ENCODE data around the gene STK31. TPM values are rescaled to one million over a fixed set of nuclear protein-coding genes. Genes with fewer than 3 reads are reported as not detected.

STK31 gene
- total and polyA plus RNA-seq, 8 donors, result 0.28 to 1.2 (median 0.71) TPM

DNA sequence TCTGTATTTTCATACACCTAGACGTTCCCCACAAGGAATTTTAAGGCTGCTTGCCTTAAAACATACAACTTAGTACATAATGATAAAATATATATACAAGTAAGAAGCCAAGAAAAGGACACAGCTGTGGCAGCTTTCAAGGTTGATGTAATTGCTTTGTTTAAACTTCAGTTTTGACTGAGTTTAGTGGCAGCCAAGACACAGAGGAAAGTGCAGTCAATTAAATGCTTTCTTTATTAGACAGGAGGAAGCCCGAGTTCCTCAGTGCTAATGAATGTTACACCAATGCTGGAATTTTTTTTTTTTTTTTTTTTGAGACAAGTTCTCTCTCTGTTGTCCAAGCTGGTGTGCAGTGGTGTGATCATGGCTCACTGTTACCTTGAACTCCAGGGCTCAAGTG is 11.2 kb upstream of the STK31 start:
- H3K36me3 ChIP-seq, result peaks cover 0 to 18% (median 5%) of the 10 kb centered on the region in 3 donors

DNA sequence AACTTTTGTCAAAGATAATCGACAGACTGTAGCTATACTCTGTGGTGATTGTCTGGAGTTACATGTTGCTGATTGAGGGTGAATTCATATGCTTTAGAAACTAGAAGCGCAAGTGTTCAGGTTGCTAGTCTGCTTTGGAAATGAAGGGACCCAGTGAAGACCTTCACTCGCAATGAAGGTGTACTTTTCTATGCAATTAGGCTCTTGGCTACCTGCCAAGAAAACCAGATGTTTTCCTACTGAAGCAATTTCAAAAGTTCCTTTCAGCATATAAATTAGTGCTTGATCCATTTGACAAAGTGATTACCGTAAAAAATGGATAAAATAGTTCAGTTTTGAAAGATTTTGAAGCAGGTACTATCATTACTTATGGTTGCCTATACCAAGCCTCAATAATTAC is 10.0 kb upstream of the STK31 start:
- Histone ChIP-seq H3K9me3 (no peaks in the 10 kb centered on the region), H3K4me3 (no peak overlapping the region), H3K36me3 (peaks cover 0 to 18% (median 5%) of the 10 kb centered on the region in 3 donors), H3K27me3 (no peaks in the 10 kb centered on the region), H3K27ac (no peak overlapping the region), H3K4me1 (peaks cover 9 to 20% (median 12%) of the 10 kb centered on the region in 3 donors)
- 53 to 60% methylated on average over 4 of the region's 4 CpGs for WGBS, 2 donors
- FAIRE-seq (no peak), ATAC-seq (no peak), DNase-seq (no peak)
- TF ChIP-seq, protein P1, sequence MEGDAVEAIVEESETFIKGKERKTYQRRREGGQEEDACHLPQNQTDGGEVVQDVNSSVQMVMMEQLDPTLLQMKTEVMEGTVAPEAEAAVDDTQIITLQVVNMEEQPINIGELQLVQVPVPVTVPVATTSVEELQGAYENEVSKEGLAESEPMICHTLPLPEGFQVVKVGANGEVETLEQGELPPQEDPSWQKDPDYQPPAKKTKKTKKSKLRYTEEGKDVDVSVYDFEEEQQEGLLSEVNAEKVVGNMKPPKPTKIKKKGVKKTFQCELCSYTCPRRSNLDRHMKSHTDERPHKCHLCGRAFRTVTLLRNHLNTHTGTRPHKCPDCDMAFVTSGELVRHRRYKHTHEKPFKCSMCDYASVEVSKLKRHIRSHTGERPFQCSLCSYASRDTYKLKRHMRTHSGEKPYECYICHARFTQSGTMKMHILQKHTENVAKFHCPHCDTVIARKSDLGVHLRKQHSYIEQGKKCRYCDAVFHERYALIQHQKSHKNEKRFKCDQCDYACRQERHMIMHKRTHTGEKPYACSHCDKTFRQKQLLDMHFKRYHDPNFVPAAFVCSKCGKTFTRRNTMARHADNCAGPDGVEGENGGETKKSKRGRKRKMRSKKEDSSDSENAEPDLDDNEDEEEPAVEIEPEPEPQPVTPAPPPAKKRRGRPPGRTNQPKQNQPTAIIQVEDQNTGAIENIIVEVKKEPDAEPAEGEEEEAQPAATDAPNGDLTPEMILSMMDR (IDR thresholded peaks at IDR 0.05), result no peak
- intact Hi-C loops (cut with DNase I), result no loop called here

More for the DNA sequence above, 11.2 kb upstream of the STK31 start:
- Histone ChIP-seq H3K4me1 (peaks cover 9 to 20% (median 12%) of the 10 kb centered on the region in 3 donors), H3K27ac (peak overlapping the region in 2 of 4 donors; percentile 42 to 71), H3K27me3 (no peaks in the 10 kb centered on the region), H3K9me3 (no peaks in the 10 kb centered on the region), H3K4me3 (no peak overlapping the region)
- 25 to 30% methylated on average over 2 of the region's 2 CpGs for WGBS, 2 donors
- TF ChIP-seq, protein P1 (IDR thresholded peaks at IDR 0.05), result no peak
- FAIRE-seq, result no peak
- intact Hi-C loops (cut with DNase I), result no loop called here
- peak; percentile 67 to 86 (median 77) for ATAC-seq
- DNase-seq, result peak in 1 of 6 donors; percentile 36

DNA sequence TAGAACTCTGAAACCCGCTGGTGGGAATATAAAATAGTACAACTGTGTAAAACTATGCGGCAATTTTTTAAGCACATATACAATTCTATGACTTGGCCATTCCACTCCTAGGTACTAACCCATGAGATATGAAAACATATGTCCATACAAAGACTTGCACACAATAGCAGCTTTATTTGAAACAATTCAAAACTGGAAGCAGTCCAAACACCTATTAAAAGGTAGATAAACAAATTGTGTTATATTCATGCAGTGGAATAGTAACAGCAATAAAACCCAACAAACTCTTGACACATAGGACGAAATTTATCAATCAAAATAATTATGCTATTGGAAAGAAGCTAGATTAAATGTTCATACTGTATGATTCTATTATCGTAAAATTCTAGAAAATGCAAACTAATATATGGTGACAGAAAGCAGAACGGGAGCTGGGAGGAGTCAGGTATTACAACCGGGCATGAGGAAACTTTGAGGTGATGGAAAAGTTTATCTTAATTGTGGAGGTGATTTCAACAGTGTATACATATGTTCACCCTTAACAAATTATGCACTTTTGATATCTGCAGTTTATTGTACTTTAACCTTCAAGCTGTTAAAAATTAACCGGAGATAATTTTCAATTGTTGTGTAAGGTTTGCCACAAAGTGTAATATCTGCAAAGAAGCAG is 803 bp upstream of the STK31 start:
- no peaks in the 10 kb centered on the region for H3K27me3 ChIP-seq
- H3K4me1 ChIP-seq, result peaks cover 0 to 6% (median 2%) of the 10 kb centered on the region in 3 donors
- no peaks in the 10 kb centered on the region for H3K36me3 ChIP-seq
- ATAC-seq (peak; percentile 80 to 96 (median 88)), DNase-seq (peak in 1 of 6 donors; percentile 30), FAIRE-seq (peak; percentile 41)
- H3K9me3 ChIP-seq, result no peaks in the 10 kb centered on the region
- no peak overlapping the region for H3K4me3 ChIP-seq
- 35 to 40% methylated on average over 7 of the region's 7 CpGs for WGBS, 2 donors
- H3K27ac ChIP-seq, result peak overlapping the region in 2 of 4 donors; percentile 72 to 89
- TF ChIP-seq, protein P1 (IDR thresholded peaks at IDR 0.05), result no peak
- intact Hi-C loops (cut with DNase I), result no loop called here

DNA sequence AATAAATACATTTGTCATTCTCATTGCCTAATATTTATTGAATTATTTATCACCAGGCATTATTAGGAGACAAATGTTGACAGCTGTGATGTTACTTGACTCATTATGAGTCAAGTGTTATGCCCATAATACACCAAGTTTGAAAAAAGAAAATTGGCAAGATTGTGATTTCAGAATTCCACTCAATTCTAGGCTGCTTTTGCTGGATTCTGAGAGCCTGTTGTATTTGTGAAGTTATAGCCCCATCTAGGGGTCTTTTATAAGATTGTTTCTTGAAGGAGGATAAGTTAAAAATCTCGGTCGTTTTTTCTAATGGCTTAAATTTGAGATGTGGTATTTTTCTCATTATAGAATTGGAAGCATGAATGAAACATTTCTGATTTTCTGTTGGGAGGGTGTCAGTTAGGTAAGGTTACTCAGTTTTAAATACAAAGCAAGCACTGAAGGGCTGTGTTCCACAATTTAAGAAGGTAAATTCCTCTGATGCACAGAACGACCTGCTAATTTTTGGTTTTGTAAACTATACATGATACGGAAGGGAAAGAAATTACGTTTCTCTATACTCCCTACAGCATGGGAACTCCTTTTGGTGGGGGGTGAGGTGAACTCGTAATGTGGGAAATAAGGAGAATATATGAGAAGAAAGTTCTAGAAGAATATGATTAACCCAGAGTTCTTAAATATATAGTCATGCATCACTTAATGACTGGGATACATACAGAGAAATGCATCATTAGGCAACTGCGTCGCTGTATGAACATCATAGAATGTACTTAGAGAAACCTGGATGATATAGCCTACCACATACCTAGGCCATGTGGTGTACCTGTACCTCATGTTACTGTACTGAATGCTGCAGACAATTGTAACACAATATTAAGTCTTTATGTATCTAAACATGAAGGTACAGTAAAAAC is 2.6 kb downstream of the STK31 start:
- intact Hi-C loops (cut with DNase I), result loop anchor here in 2 of 3 donors (5.0 to 10.0 kb wide), 3 partner anchors 58 to 148 kb away; no protein-coding TSS in a partner anchor
- DNase-seq (no peak), FAIRE-seq (peak; percentile 97), ATAC-seq (peak; percentile 49 to 85 (median 77))
- TF ChIP-seq, protein P1 (IDR thresholded peaks at IDR 0.05), result peak in 3 of 4 donors; percentile 34 to 53 (median 49)
- whole genome bisulfite sequencing, 2 donors, result 39 to 44% methylated on average over 8 of the region's 8 CpGs
- H3K4me1 ChIP-seq, result peaks cover 0 to 6% (median 2%) of the 10 kb centered on the region in 3 donors
- H3K9me3 ChIP-seq, result no peaks in the 10 kb centered on the region
- H3K27ac ChIP-seq, result no peak overlapping the region
- no peak overlapping the region for H3K4me3 ChIP-seq
- no peaks in the 10 kb centered on the region for H3K27me3 ChIP-seq
- no peaks in the 10 kb centered on the region for H3K36me3 ChIP-seq
